Activated naive CD4-positive, alpha-beta T cell (primary cell): ENCODE measurements around the gene HELZ.

ENCODE experiments used
- DNase-seq, 4 experiments: peaks; one replicate each; lab custom pipeline; 2025; lab: John Stamatoyannopoulos, UW

The HELZ gene

DNA sequence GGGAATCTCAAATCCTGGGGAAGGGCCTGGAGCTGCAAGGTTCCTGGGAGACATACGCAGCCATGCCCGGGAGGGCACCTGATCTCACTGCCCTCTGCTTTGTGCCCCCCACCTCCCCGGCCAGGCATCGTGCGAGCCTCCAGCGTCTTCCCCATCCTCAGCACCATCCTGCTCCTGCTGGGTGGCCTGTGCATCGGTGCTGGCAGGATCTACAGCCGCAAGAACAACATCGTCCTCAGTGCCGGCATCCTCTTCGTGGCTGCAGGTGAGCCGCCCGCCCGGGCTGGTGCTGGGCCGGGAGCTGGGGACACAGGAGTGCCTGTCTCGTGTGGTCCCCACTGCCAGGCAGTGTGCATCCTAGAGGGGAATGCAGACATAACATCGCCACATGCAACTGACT lies 220.3 kb downstream of the HELZ start:
- DNase-seq, result no peak

DNA sequence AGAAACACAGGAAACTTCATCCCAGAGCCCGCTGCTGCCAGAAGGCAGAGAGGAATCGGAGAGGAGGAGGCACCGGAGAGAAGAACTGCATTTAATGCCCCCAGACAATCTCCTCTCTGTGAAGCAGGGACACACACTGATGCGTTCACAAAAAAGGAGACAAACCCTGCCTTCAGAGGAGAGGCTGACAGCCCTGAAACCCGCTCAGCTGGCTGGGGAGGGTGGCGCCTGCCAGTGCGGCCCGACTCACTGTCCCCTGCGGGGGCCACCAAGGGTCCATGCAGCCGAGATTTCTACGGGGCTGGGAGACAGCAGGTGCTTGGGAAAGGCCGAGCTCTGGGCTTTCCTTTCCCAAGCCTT lies 222.6 kb downstream of the HELZ start:
- no peak for DNase-seq

DNA sequence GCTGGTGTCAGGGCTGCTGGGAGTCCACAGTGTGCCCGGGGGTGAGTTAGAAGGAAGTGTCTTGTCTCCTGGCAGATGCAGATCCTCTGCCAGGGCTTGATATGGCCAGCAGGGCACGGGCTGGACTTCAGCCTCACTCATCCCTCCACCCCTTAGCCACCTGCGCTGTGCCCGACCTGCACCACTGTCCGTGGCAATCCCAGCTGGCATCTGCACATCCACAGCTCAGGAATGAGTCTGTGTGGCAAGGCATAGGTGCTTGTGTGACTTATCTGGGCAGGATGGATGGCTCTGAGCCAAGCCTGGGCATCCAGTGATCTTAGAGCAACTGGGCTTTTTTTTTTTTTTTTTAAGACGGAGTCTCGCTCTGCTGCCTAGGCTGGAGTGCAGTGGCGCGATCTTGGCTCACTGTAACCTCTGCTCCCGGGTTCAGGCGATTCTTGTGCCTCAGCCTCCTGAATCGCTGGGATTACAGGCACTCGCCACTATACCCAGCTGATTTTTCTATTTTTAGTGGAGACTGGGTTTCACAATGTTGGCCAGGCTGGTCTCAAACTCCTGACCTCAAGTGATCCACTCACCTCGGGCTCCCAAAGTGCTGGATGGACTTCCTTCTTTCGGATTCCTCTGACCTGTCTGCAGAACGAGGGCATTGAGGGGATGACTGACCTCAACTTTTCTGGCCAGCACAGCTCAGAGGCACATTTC lies 223.1 kb downstream of the HELZ start:
- DNase-seq, result no peak

DNA sequence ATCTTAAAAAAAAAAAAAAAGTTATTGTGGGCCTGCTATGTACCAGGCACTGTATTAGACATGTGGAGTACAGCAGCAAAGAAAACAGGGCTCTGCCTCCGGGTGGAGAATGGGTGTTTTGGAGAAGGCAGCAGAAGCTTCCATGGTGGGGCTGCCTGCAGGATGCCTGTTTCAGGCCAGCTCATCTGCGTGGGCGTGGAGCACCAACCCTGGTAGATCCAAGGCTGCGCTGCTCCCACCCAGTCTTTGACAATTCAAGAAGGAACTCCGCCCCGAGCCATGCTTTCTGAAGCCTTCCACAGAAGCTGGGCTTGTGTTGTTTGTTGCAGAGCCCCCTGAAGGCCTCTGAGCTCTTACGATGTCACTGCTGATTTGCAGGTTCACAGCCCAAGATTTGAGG lies 223.8 kb downstream of the HELZ start:
- DNase-seq, result no peak
